NCI-H460 (cell line): ENCODE measurements around the gene CCDC85A. TPM values are rescaled to one million over a fixed set of nuclear protein-coding genes. Genes with fewer than 3 reads are reported as not detected.

Experiments used
- DNase-seq: peaks from one replicate; pipeline ENCODE4 v3.0.0-alpha.2; 2016; ENCODE audit warnings: low read depth; ENCODE audit errors: extremely low read depth
- small RNA-seq, 2 experiments: library from RNA; depleted of rRNA; stranded (forward); fragments of <200 nt; gene quantifications; one replicate each; pipeline ENCODE3, GENCODE V24; 2014
- total RNA-seq: library from RNA; depleted of rRNA; stranded (reverse); fragments of >200 nt; shearing (Covaris generic); gene quantifications from 2 replicates; pipeline ENCODE4 v1.2.3, GENCODE V29; 2014

The CCDC85A gene
- total RNA-seq, 1 experiment from 2014 or later: 0.12 TPM

GRCh38 chr2:56348392-56349210, 164.8 kb downstream of the CCDC85A start:
- DNase-seq: no peak

- DNase-seq: no peak
These were observed 174.0 kb downstream of the CCDC85A start for GRCh38 chr2:56357655-56358295.

- DNase-seq: no peak
These were observed 178.1 kb downstream of the CCDC85A start for GRCh38 chr2:56361844-56362243.

- no peak for DNase-seq
These were observed 181.1 kb downstream of the CCDC85A start for GRCh38 chr2:56364902-56365301.

GRCh38 chr2:56369316-56369715, 185.5 kb downstream of the CCDC85A start:
- DNase-seq: no peak

- no peak for DNase-seq
These were observed 188.4 kb downstream of the CCDC85A start for GRCh38 chr2:56372071-56372656.

GRCh38 chr2:56375251-56375650, 191.5 kb downstream of the CCDC85A start:
- no peak for DNase-seq

GRCh38 chr2:56376699-56377665, 193.2 kb downstream of the CCDC85A start:
- DNase-seq: no peak

- DNase-seq: no peak
These were observed 195.3 kb downstream of the CCDC85A start for GRCh38 chr2:56379066-56379465.

GRCh38 chr2:56380861-56381260, 197.1 kb downstream of the CCDC85A start:
- DNase-seq: no peak

GRCh38 chr2:56382466-56382865, 198.7 kb downstream of the CCDC85A start:
- no peak for DNase-seq

GRCh38 chr2:56386657-56387056, 202.9 kb downstream of the CCDC85A start:
- DNase-seq: no peak

GRCh38 chr2:56390644-56391043, 206.9 kb downstream of the CCDC85A start:
- DNase-seq: no peak

GRCh38 chr2:56410140-56410539, 226.3 kb downstream of the CCDC85A start:
- DNase-seq: no peak

GRCh38 chr2:56416500-56417176, 232.8 kb downstream of the CCDC85A start:
- DNase-seq: no peak

Small RNAs within 50 kb of the gene (small RNA-seq; reads per million reads assigned to genes)
- 0 to 0.06 reads per million in 2 experiments for gene RNA5SP93
